GM12878 (cell line): ENCODE measurements around the gene SLC25A51.
"Not testable (repeated sequence)": the region's sequence is repeated elsewhere in the genome, so short reads cannot be mapped to it uniquely, and the experiment has no call there.

Experiments
- EZH2 ChIP-seq: IDR thresholded peaks from 2 replicates; pipeline ENCODE4 v1.6.1; 2012; ENCODE audit warnings: low read depth, mild to moderate bottlenecking, control low read depth, inconsistent platforms, low read length, borderline replicate concordance; ENCODE audit not compliant: control insufficient read depth
- POLR2A ChIP-seq: IDR thresholded peaks from 2 replicates; pipeline ENCODE4 v1.6.1; 2011; ENCODE audit warnings: low read depth, mild to moderate bottlenecking, low read length
- ZSCAN29 ChIP-seq: fragments of 450-650 bp; IDR thresholded peaks from 2 replicates; pipeline ENCODE4 v1.6.1; 2017; ENCODE audit warnings: mild to moderate bottlenecking, moderate library complexity

- not testable (repeated sequence) for TF ChIP-seq EZH2, ZSCAN29, POLR2A
Measured at GRCh38 chr9:37887977-37888583, 15.8 kb downstream of the SLC25A51 start.
